ENCODE results near the gene F8. TPM values are rescaled to one million over a fixed set of nuclear protein-coding genes. Genes with fewer than 3 reads are reported as not detected.

F8 gene
- total and polyA plus RNA-seq, 4 donors, result 6.1 to 38.1 (median 7.6) TPM

DNA sequence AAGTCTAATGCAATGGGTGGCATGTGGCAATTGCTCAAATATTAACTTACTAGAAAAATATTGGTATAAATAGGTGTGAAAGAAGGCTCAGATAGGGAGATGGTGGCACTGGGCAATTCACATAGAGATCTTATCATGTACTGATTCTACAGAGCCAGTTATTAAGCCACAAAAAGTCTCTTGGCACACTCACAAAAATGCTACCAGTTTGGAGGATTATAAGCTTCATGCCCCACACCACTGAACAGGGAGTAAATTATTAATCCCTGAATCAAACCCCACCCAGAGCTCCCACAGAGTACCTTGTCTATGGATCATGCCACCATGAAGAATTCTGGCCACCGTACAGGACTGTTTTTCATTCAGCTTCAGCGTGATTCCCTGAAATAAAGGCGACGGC lies 231.1 kb downstream of the F8 start:
- DNase-seq (no peak), ATAC-seq (ENCODE audit: insufficient read depth, low FRiP score) (no peak)
- Histone ChIP-seq H3K9me3 (ENCODE audit: control insufficient read depth in 4 of 4, insufficient read depth in 3 of 4, low read length in 3 of 4) (no peaks in the 10 kb centered on the region), H3K4me3 (no peak overlapping the region), H3K36me3 (ENCODE audit: control insufficient read depth in 4 of 4, insufficient read depth in 4 of 4, low read length in 4 of 4) (peaks cover 0 to 3% (median 0%) of the 10 kb centered on the region in 4 donors), H3K27me3 (ENCODE audit: control insufficient read depth in 3 of 3, insufficient read depth in 3 of 3, low read length in 2 of 3) (no peaks in the 10 kb centered on the region), H3K4me1 (ENCODE audit: control insufficient read depth in 5 of 5, insufficient read depth in 5 of 5, low read length in 5 of 5) (no peaks in the 10 kb centered on the region), H3K9ac (ENCODE audit: insufficient read depth in 1 of 2, low read length in 2 of 2) (no peak overlapping the region), H3K27ac (ENCODE audit: low read depth in 1 of 2, low read length in 1 of 2) (no peak overlapping the region)
- WGBS, 2 donors, result 74 to 85% methylated on average over 4 of the region's 4 CpGs
- TF ChIP-seq CTCF (IDR thresholded peaks at IDR 0.05; ENCODE audit: control extremely low read depth, extremely low read depth), result no peak

Small RNA genes lying within 50 kb of the gene (small RNA-seq; reads per million reads assigned to genes)
- gene MIR1184-1 (ENCODE audit: low replicate concordance), result not detected

Other genes with a start within 250 kb of the F8 start
- gene MPP1, start 217.2 kb downstream of the F8 start, total RNA-seq, result 10 to 100 TPM; 51.5 to 61.4 TPM
- 100 to 1,000 TPM in 1 of 2 donors, 10 to 100 TPM in 1; 18.6 to 132 TPM for gene MPP1, start 217.2 kb downstream of the F8 start, polyA plus RNA-seq
- gene SMIM9, start 188.1 kb downstream of the F8 start, total RNA-seq, result under 1 TPM in 1 of 2 donors, not detected in 1; 0.28 TPM
- not detected for gene SMIM9, start 188.1 kb downstream of the F8 start, polyA plus RNA-seq
- 10 to 100 TPM in 1 of 2 donors, 1 to 10 TPM in 1; 3.2 to 58.0 TPM for gene F8A1, start 136.4 kb downstream of the F8 start, total RNA-seq
- gene F8A1, start 136.4 kb downstream of the F8 start, polyA plus RNA-seq, result 10 to 100 TPM; 23.0 to 33.9 TPM
- 10 to 100 TPM; 43.5 to 83.1 TPM for gene FUNDC2, start 4.1 kb upstream of the F8 start, total RNA-seq
- gene FUNDC2, start 4.1 kb upstream of the F8 start, polyA plus RNA-seq, result 100 to 1,000 TPM in 1 of 2 donors, 10 to 100 TPM in 1; 89.0 to 106 TPM
- 1 to 10 TPM; 4.3 to 9.5 TPM for gene CMC4, start 48.4 kb upstream of the F8 start, total RNA-seq
- 10 to 100 TPM in 1 of 2 donors, 1 to 10 TPM in 1; 7.3 to 15.7 TPM for gene CMC4, start 48.4 kb upstream of the F8 start, polyA plus RNA-seq
- 10 to 100 TPM; 10.7 to 16.5 TPM for gene MTCP1, start 48.4 kb upstream of the F8 start, total RNA-seq
- gene MTCP1, start 48.4 kb upstream of the F8 start, polyA plus RNA-seq, result 10 to 100 TPM in 1 of 2 donors, 1 to 10 TPM in 1; 7.6 to 60.2 TPM
- 10 to 100 TPM; 13.7 to 17.9 TPM for gene BRCC3, start 48.8 kb upstream of the F8 start, total RNA-seq
- 10 to 100 TPM in 1 of 2 donors, 1 to 10 TPM in 1; 7.9 to 13.1 TPM for gene BRCC3, start 48.8 kb upstream of the F8 start, polyA plus RNA-seq
- gene VBP1, start 193.7 kb upstream of the F8 start, total RNA-seq, result 10 to 100 TPM; 36.6 to 50.7 TPM
- 10 to 100 TPM; 21.7 to 32.4 TPM for gene VBP1, start 193.7 kb upstream of the F8 start, polyA plus RNA-seq
- gene RAB39B, start 241.8 kb upstream of the F8 start, total RNA-seq, result under 1 TPM; 0.63 to 0.83 TPM
- under 1 TPM; 0.28 to 0.35 TPM for gene RAB39B, start 241.8 kb upstream of the F8 start, polyA plus RNA-seq

All from lung (tissue), 13 donors.